Endothelial cell of umbilical vein (primary cell): ENCODE results near the gene MRPS27. TPM values are rescaled to one million over a fixed set of nuclear protein-coding genes. Genes with fewer than 3 reads are reported as not detected.

Experiments
- BruUV-seq: library from RNA; stranded (reverse); fragments of 400-500 nt; replicated peaks from 2 replicates; lab custom pipeline; 2021; lab: Mats Ljungman, UMichigan
- CTCF ChIA-PET: fragments of 300-600, 350-600 bp; sonication (Branson Sonifier 250); formaldehyde crosslinking; loops from one replicate; lab custom pipeline; 2021; ENCODE audit warnings: antibody characterized with exemption, inconsistent platforms; lab: Charles Lee
- POLR2A ChIA-PET: fragments of 300-600, 350-600 bp; sonication (Branson Sonifier 250); formaldehyde crosslinking; loops from one replicate; lab custom pipeline; 2021; ENCODE audit warnings: antibody characterized with exemption, inconsistent platforms; lab: Charles Lee
- DNase-seq: peaks from one replicate; pipeline ENCODE4 v3.0.0-alpha.2; 2011; ENCODE audit warnings: low read depth, low spot score
- FAIRE-seq: peaks from 2 replicates; lab custom pipeline; 2011; peaks lifted over from hg19 to GRCh38; lab: Jason Lieb, UNC
- H2AFZ ChIP-seq: 2 replicates; pipeline ENCODE4 v1.6.0; 2012; ENCODE audit warnings: low read depth, low read length, control low read depth, inconsistent platforms
- H3K27ac ChIP-seq: 2 replicates; pipeline ENCODE4 v1.5.1; 2011; ENCODE audit warnings: low read depth, mild to moderate bottlenecking, control low read depth, low read length, moderate library complexity; ENCODE audit not compliant: insufficient read depth
- H3K27me3 ChIP-seq, 2 experiments: 2 replicates each; pipeline versions ENCODE4 v1.6.0 to v1.6.1; 2011; ENCODE audit warnings: low read length in 2 of 2, mixed read lengths in 1 of 2; ENCODE audit not compliant: control insufficient read depth in 2 of 2, insufficient read depth in 2 of 2
- H3K36me3 ChIP-seq, 2 experiments: 2 replicates in 1 of 2; 3 replicates in 1 of 2; pipeline ENCODE4 v1.5.1; 2011; ENCODE audit warnings: low read length in 2 of 2, mild to moderate bottlenecking in 1 of 2, moderate library complexity in 1 of 2; ENCODE audit not compliant: control insufficient read depth in 2 of 2, insufficient read depth in 2 of 2; ENCODE audit errors: extremely low read depth in 1 of 2
- H3K4me1 ChIP-seq: 3 replicates; pipeline ENCODE4 v1.5.1; 2011; ENCODE audit warnings: mild to moderate bottlenecking, low read length; ENCODE audit not compliant: control insufficient read depth, insufficient read depth; ENCODE audit errors: extremely low read depth
- H3K4me2 ChIP-seq: 2 replicates; pipeline ENCODE4 v1.6.1; 2011; ENCODE audit warnings: low read length, control low read depth, mixed read lengths; ENCODE audit not compliant: insufficient read depth
- H3K4me3 ChIP-seq, 3 experiments: fragments of 200-600 bp in 1 of 3; sonication (generic), shearing (Covaris generic) in 1 of 3; replicated peaks in 1 of 3; 2 replicates each; pipeline ENCODE4 v1.5.1; 2011 to 2016; ENCODE audit warnings: control low read depth in 3 of 3, low read length in 3 of 3, mild to moderate bottlenecking in 2 of 3, inconsistent platforms in 1 of 3, low read depth in 1 of 3, moderate library complexity in 1 of 3; ENCODE audit not compliant: insufficient read depth in 1 of 3
- H3K79me2 ChIP-seq: 2 replicates; pipeline ENCODE4 v1.6.0; 2012; ENCODE audit warnings: low read length, inconsistent platforms; ENCODE audit not compliant: control insufficient read depth, insufficient read depth
- H3K9ac ChIP-seq: replicated peaks from 2 replicates; pipeline ENCODE3; 2011; ENCODE audit warnings: low read length, control low read depth; ENCODE audit not compliant: insufficient read depth; ENCODE audit errors: extremely low read depth
- H3K9me1 ChIP-seq: replicated peaks from 3 replicates; pipeline ENCODE4 v1.6.0; 2011; ENCODE audit warnings: mild to moderate bottlenecking, low read length; ENCODE audit not compliant: control insufficient read depth, insufficient read depth; ENCODE audit errors: extremely low read depth
- H3K9me3 ChIP-seq: replicated peaks from 2 replicates; pipeline ENCODE4 v1.5.1; 2012; ENCODE audit warnings: low read length, inconsistent platforms; ENCODE audit not compliant: control insufficient read depth, insufficient read depth
- H4K20me1 ChIP-seq: replicated peaks from 2 replicates; pipeline ENCODE3; 2011; ENCODE audit warnings: mild to moderate bottlenecking, low read length; ENCODE audit not compliant: control insufficient read depth, insufficient read depth; ENCODE audit errors: extremely low read depth
- CTCF ChIP-seq, 2 donors: IDR thresholded peaks; 1 replicate in 1 of 2; 2 replicates in 1 of 2; pipeline ENCODE4 v1.5.1; 2011; ENCODE audit warnings: low read length in 2 of 2, mild to moderate bottlenecking in 2 of 2, moderate library complexity in 2 of 2, control low read depth in 1 of 2, inconsistent platforms in 1 of 2, low read depth in 1 of 2; ENCODE audit not compliant: insufficient read depth in 1 of 2; ENCODE audit errors: extremely low read depth in 1 of 2
- EZH2 ChIP-seq: IDR thresholded peaks from 2 replicates; pipeline ENCODE4 v1.6.1; 2012; ENCODE audit warnings: borderline replicate concordance, low read depth, mild to moderate bottlenecking, moderate library complexity, low read length, inconsistent platforms; ENCODE audit not compliant: severe bottlenecking
- FOS ChIP-seq: IDR thresholded peaks from 2 replicates; pipeline ENCODE4 v1.6.1; 2011; ENCODE audit warnings: mild to moderate bottlenecking, low read length, moderate library complexity, borderline replicate concordance; ENCODE audit not compliant: insufficient read depth
- GATA2 ChIP-seq: IDR thresholded peaks from 2 replicates; pipeline ENCODE4 v1.7.0; 2011; ENCODE audit warnings: low read depth, mild to moderate bottlenecking, moderate library complexity, mixed read lengths, low read length; ENCODE audit not compliant: insufficient read length, insufficient read depth
- MYC ChIP-seq: IDR thresholded peaks from one replicate; pipeline ENCODE4 v1.6.1; 2011; ENCODE audit warnings: mild to moderate bottlenecking, low read depth, low read length
- POLR2A ChIP-seq: IDR thresholded peaks from 2 replicates; pipeline ENCODE4 v1.6.1; 2012; ENCODE audit warnings: low read depth, mild to moderate bottlenecking, control low read depth, low read length
- POLR2AphosphoS5 ChIP-seq: IDR thresholded peaks from 2 replicates; pipeline ENCODE4 v1.6.1; 2012; ENCODE audit warnings: low read depth, mild to moderate bottlenecking, control low read depth, low read length, moderate library complexity; ENCODE audit not compliant: insufficient read depth
- dilution Hi-C: fragments of 300-500 bp; cut with MboI; formaldehyde crosslinking; loops from one replicate; pipeline ENCODE4 v1.15.0; 2019; ENCODE audit warnings: low sequenced_read_pairs; ENCODE audit not compliant: extremely low pct_ligation_motif_present
- intact Hi-C: fragments of 100-400 bp; cut with micrococcal nuclease; formaldehyde crosslinking; loops from one replicate; pipeline ENCODE4 v1.10.0; 2022
- polyA plus RNA-seq, 4 experiments: library from polyadenylated mRNA; depleted of rRNA in 3 of 4; stranded (reverse) in 3 of 4; unstranded in 1 of 4; fragments of >200 nt; gene quantifications; 2 replicates each; pipeline versions ENCODE4 v1.2.1 to v1.2.3, GENCODE V29; 2011 to 2012; ENCODE audit warnings: missing spikeins in 1 of 4
- total RNA-seq: library from RNA; stranded (reverse); gene quantifications from 2 replicates; pipeline ENCODE4 v1.2.3, GENCODE V29; 2021
- TF ChIP-seq, protein P1 (sequence below): IDR thresholded peaks from 2 replicates; pipeline ENCODE4 v1.6.1; 2011; ENCODE audit not compliant: insufficient read depth, insufficient read length

Gene MRPS27
- total and polyA plus RNA-seq, 2 donors (not counting 3 experiments of a cell fraction or from before 2014, with no cell fraction given), result 56.0 to 67.1 TPM

DNA sequence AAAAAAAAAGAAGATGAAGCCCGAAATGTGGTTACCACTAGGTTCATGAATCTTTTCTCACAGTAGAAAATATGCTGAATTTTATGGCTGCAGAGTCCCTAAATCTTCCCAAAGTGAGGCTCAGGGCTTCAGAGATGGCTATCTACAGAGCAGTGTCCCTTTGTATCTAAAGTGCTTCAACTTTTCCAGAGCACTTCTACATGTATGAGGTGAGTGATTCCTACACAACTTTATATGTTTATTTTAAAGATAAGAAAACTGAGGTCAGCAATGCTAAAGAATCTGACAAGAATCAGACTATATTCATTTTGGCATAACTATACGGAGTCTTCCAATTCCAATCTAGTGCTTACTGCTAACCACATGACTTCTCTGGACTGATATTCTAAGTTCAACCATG lies 53.2 kb downstream of the MRPS27 start:
- Histone ChIP-seq H3K4me2 (no peak overlapping the region), H3K27me3 (no peaks in the 10 kb centered on the region), H3K27ac (no peak overlapping the region), H3K9me1 (no peaks in the 10 kb centered on the region), H2AFZ (no peak overlapping the region), H3K4me1 (no peaks in the 10 kb centered on the region), H4K20me1 (no peaks in the 10 kb centered on the region), H3K4me3 (no peak overlapping the region), H3K9me3 (no peaks in the 10 kb centered on the region), H3K36me3 (no peaks in the 10 kb centered on the region), H3K9ac (no peak overlapping the region), H3K79me2 (peaks cover 8% of the 10 kb centered on the region)
- no TSS peak for BruUV-seq
- DNase-seq (no peak), FAIRE-seq (no peak)
- ChIA-PET POLR2A (no interaction called here), CTCF (interaction anchor here (2.3 kb wide), 1 partner anchor 16 kb away, joined by 5 read pairs; no protein-coding TSS in a partner anchor)
- dilution Hi-C loops (no loop called here), intact Hi-C loops (loop anchor here (5.0 kb wide), 1 partner anchor 130 kb away; no protein-coding TSS in a partner anchor)
- TF ChIP-seq, protein P1, sequence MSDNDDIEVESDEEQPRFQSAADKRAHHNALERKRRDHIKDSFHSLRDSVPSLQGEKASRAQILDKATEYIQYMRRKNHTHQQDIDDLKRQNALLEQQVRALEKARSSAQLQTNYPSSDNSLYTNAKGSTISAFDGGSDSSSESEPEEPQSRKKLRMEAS, result no peak
- TF ChIP-seq POLR2A, result no peak
- TF ChIP-seq FOS, result no peak
- no peak for TF ChIP-seq POLR2AphosphoS5
- no peak for TF ChIP-seq MYC
- TF ChIP-seq GATA2, result no peak
- TF ChIP-seq CTCF (IDR thresholded peaks at IDR 0.05; ENCODE audit: extremely low read depth in 1 of 2, insufficient read depth in 1 of 2, low read depth in 1 of 2, low read length in 2 of 2), result no peak
- TF ChIP-seq EZH2, result no peak
